ENCODE data around the gene CALD1.
A peak's percentile ranks its signal among the peaks of the same experiment; 100 is the strongest.

CALD1 gene

DNA sequence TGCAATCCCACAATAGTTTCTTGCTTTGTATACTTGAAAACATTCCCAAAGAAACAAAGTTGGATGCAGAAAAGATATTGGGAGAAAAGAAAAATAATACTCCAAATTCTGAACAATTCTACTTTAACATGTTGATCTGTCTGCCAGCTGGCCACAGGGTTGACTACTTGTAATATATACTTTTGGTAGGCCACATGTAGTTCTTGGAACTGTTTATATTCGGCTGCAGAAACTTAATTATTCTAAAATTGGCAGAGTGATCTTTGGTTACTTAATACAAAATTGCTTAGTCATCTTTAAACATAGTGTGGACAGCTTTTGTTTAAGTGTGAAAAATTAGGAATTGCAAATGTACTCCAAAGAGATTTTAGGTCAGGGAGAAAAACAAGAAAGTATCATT lies 76.0 kb downstream of the CALD1 start:
- Histone ChIP-seq H3K9me3 (ENCODE audit: control insufficient read depth, insufficient read depth, low read depth, low read length) (no peaks in the 10 kb centered on the region), H3K36me3 (ENCODE audit: control insufficient read depth in 2 of 2, insufficient read depth in 1 of 2, low read length in 2 of 2) (no peaks in the 10 kb centered on the region), H3K27ac (ENCODE audit: extremely low read depth, low read depth, low read length) (no peak overlapping the region), H3K4me3 (ENCODE audit: low read depth, low read length) (no peak overlapping the region), H3K4me1 (ENCODE audit: control insufficient read depth, insufficient read depth, low read length) (no peaks in the 10 kb centered on the region)
- ChIA-PET CTCF (interaction anchor here (2.5 kb wide), 1 partner anchor 131 kb away, joined by 11 read pairs; no protein-coding TSS in a partner anchor), POLR2A (interaction anchor here (0.7 kb wide), 1 partner anchor 31 kb away, joined by 3 read pairs; no protein-coding TSS in a partner anchor)
- TF ChIP-seq, protein P1, sequence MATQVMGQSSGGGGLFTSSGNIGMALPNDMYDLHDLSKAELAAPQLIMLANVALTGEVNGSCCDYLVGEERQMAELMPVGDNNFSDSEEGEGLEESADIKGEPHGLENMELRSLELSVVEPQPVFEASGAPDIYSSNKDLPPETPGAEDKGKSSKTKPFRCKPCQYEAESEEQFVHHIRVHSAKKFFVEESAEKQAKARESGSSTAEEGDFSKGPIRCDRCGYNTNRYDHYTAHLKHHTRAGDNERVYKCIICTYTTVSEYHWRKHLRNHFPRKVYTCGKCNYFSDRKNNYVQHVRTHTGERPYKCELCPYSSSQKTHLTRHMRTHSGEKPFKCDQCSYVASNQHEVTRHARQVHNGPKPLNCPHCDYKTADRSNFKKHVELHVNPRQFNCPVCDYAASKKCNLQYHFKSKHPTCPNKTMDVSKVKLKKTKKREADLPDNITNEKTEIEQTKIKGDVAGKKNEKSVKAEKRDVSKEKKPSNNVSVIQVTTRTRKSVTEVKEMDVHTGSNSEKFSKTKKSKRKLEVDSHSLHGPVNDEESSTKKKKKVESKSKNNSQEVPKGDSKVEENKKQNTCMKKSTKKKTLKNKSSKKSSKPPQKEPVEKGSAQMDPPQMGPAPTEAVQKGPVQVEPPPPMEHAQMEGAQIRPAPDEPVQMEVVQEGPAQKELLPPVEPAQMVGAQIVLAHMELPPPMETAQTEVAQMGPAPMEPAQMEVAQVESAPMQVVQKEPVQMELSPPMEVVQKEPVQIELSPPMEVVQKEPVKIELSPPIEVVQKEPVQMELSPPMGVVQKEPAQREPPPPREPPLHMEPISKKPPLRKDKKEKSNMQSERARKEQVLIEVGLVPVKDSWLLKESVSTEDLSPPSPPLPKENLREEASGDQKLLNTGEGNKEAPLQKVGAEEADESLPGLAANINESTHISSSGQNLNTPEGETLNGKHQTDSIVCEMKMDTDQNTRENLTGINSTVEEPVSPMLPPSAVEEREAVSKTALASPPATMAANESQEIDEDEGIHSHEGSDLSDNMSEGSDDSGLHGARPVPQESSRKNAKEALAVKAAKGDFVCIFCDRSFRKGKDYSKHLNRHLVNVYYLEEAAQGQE (tag by site-specific recombination; IDR thresholded peaks at IDR 0.05), result no peak
- TF ChIP-seq ZNF114 (tag by site-specific recombination; IDR thresholded peaks at IDR 0.05) (no peak), ZNF214 (tag by site-specific recombination; IDR thresholded peaks at IDR 0.05; ENCODE audit: borderline replicate concordance) (no peak), ZNF621 (tag by site-specific recombination; IDR thresholded peaks at IDR 0.05) (no peak), ZNF843 (tag by site-specific recombination; IDR thresholded peaks at IDR 0.05) (no peak), HOXC10 (CRISPR knock-in tag; IDR thresholded peaks at IDR 0.05) (no peak)

DNA sequence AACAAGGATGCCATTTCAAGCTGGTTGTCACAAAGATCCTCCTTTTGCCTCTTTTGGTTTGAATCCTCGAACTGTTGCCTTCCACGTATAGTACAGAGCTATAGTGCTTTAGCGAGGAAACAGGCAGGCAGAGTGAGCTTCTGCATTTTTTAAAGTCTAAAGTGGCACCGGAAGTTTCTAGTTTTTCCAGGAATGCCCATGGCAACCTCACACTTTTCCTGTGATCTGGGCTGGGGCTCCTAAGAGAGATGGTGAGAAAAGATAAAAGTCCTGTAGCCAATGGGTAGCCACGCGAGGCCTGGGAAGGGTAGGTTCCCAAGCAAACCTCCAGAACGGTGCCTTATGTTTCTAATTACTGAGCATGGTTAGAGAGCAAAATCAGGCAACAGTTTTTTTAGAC lies 76.7 kb downstream of the CALD1 start:
- CTCF ChIA-PET, result interaction anchor here (0.7 to 2.5 kb wide), 2 partner anchors 132 to 1655 kb away, joined by 3 to 11 read pairs; no protein-coding TSS in a partner anchor
- Histone ChIP-seq H3K4me1 (ENCODE audit: control insufficient read depth, insufficient read depth, low read length) (no peaks in the 10 kb centered on the region), H3K27ac (ENCODE audit: extremely low read depth, low read depth, low read length) (no peak overlapping the region), H3K4me3 (ENCODE audit: low read depth, low read length) (no peak overlapping the region), H3K9me3 (ENCODE audit: control insufficient read depth, insufficient read depth, low read depth, low read length) (no peaks in the 10 kb centered on the region), H3K36me3 (ENCODE audit: control insufficient read depth in 2 of 2, insufficient read depth in 1 of 2, low read length in 2 of 2) (no peaks in the 10 kb centered on the region)
- TF ChIP-seq, protein P2, sequence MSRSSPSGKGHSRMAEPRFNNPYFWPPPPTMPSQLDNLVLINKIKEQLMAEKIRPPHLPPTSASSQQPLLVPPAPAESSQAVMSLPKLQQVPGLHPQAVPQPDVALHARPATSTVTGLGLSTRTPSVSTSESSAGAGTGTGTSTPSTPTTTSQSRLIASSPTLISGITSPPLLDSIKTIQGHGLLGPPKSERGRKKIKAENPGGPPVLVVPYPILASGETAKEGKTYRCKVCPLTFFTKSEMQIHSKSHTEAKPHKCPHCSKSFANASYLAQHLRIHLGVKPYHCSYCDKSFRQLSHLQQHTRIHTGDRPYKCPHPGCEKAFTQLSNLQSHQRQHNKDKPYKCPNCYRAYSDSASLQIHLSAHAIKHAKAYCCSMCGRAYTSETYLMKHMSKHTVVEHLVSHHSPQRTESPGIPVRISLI (tag by site-specific recombination; IDR thresholded peaks at IDR 0.05), result no peak
- no peak for TF ChIP-seq IKZF3 (tag by site-specific recombination; IDR thresholded peaks at IDR 0.05)
- TF ChIP-seq ZNF274 (IDR thresholded peaks at IDR 0.05; ENCODE audit: low read length), result no peak
- no peak for TF ChIP-seq ZNF274 (tag by site-specific recombination; IDR thresholded peaks at IDR 0.05; ENCODE audit: borderline replicate concordance)
- POLR2A ChIA-PET, result interaction anchor here (0.7 kb wide), 1 partner anchor 30 kb away, joined by 3 read pairs; no protein-coding TSS in a partner anchor

DNA sequence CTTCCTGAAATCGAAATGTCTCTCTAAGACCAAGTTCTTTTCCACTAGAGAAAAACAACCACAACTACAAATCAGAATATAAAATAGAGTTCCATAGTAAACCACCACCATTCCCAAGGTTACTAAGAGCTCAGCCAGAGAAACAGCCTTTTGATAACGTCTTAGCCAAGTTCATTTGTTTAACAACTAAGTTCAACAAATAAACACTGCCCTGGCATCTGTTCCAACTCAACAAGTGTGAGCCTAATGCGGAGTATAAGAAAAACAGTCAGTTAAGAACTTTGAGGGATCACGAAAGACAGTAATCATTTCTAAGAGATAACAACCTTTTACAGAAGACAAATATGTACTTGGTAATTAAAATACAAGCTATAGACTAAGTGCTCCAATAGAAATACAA lies 77.3 kb downstream of the CALD1 start:
- H3K9me3 ChIP-seq (ENCODE audit: control insufficient read depth, insufficient read depth, low read depth, low read length), result no peaks in the 10 kb centered on the region
- no peaks in the 10 kb centered on the region for H3K4me1 ChIP-seq (ENCODE audit: control insufficient read depth, insufficient read depth, low read length)
- TF ChIP-seq SCRT1 (tag by site-specific recombination; IDR thresholded peaks at IDR 0.05; ENCODE audit: borderline replicate concordance), result peak; percentile 73; the same call in 1 of the 2 replicates
- TF ChIP-seq SCRT2 (tag by site-specific recombination; IDR thresholded peaks at IDR 0.05), result peak; percentile 82
- TF ChIP-seq HOXC10 (CRISPR knock-in tag; IDR thresholded peaks at IDR 0.05), result no peak
- no peak overlapping the region for H3K4me3 ChIP-seq (ENCODE audit: low read depth, low read length)
- H3K36me3 ChIP-seq (ENCODE audit: control insufficient read depth in 2 of 2, insufficient read depth in 1 of 2, low read length in 2 of 2), result no peaks in the 10 kb centered on the region
- ChIA-PET CTCF (interaction anchor here (0.6 to 2.5 kb wide), 3 partner anchors 107 to 1654 kb away, joined by 3 to 11 read pairs (median 3); no protein-coding TSS in a partner anchor), POLR2A (no interaction called here)
- H3K27ac ChIP-seq (ENCODE audit: extremely low read depth, low read depth, low read length), result no peak overlapping the region

DNA sequence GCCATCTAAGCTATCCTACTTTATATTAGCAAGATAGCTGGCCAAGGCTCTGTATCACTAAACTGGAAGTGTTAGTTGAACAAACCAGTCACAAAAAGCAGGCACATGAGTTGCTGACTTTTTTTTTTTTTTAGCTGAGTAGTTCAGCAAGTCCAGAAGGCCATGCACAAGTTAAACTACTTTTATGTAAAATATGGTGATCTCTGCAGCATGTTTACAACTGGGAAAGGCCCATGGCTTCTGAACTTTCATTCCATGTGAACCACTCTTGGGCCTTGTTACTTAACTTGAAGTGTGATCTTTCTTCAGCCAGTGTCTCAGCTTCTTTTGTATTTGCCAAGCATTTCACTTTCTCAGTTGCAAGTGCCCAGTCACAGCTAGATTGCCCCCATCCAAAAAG lies 78.5 kb downstream of the CALD1 start:
- H3K4me3 ChIP-seq (ENCODE audit: low read depth, low read length), result no peak overlapping the region
- H3K27ac ChIP-seq (ENCODE audit: extremely low read depth, low read depth, low read length), result no peak overlapping the region
- CTCF ChIA-PET, result interaction anchor here (0.6 to 1.7 kb wide), 4 partner anchors 10 to 25 kb away, joined by 3 to 4 read pairs (median 3); no protein-coding TSS in a partner anchor
- TF ChIP-seq ZNF169 (tag by site-specific recombination; IDR thresholded peaks at IDR 0.05), result no peak
- TF ChIP-seq, protein P3, sequence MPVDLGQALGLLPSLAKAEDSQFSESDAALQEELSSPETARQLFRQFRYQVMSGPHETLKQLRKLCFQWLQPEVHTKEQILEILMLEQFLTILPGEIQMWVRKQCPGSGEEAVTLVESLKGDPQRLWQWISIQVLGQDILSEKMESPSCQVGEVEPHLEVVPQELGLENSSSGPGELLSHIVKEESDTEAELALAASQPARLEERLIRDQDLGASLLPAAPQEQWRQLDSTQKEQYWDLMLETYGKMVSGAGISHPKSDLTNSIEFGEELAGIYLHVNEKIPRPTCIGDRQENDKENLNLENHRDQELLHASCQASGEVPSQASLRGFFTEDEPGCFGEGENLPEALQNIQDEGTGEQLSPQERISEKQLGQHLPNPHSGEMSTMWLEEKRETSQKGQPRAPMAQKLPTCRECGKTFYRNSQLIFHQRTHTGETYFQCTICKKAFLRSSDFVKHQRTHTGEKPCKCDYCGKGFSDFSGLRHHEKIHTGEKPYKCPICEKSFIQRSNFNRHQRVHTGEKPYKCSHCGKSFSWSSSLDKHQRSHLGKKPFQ (tag by site-specific recombination; IDR thresholded peaks at IDR 0.05), result no peak
- H3K36me3 ChIP-seq (ENCODE audit: control insufficient read depth in 2 of 2, insufficient read depth in 1 of 2, low read length in 2 of 2), result no peaks in the 10 kb centered on the region
- H3K4me1 ChIP-seq (ENCODE audit: control insufficient read depth, insufficient read depth, low read length), result no peaks in the 10 kb centered on the region
- POLR2A ChIA-PET, result no interaction called here
- H3K9me3 ChIP-seq (ENCODE audit: control insufficient read depth, insufficient read depth, low read depth, low read length), result no peaks in the 10 kb centered on the region

All from HEK293 (cell line).